Glomerular visceral epithelial cell (primary cell): ENCODE results near the gene SLC18A3.

Experiments used
- DNase-seq: peaks from one replicate; pipeline ENCODE4 v3.0.0-alpha.2; 2016; ENCODE audit errors: extremely low spot score

SLC18A3 gene

DNA sequence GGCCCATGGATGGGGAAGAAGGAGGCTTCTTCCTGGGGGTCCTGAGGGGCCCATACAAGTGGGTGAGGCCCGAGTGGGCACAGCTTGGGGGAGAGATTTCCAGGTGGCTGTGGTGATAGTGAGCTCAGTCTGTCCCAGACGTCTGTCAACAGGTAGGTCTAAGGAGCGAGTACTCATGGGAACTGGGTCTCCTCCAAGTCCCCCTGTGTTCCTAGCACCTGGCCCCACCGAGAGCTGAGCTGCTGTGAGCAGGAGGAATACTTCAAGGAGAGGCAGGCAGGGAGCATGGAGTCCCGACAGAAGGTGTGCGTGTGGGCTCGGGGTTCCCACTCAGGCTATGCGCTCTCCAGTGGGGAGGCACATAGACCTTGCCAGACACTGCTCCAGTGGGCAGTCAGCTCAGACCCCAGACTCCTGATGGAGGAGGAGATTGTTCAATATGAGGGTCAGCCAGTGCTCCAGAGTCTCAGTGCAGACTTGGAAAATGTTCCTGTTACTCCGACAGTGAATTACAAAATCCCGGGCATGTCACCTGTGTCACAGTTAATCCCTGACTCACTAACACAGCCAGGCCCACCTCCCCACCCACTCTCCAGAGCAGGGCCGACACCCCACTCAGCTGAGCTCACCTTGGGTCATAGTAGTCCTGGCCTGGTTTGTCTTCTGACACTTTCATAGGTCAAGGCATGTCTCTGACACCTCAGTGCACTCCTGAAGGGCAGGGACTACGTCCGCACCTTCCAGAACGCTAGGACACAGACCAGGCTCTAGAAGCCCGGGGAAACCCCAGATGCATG lies 41.1 kb downstream of the SLC18A3 start:
- no peak for DNase-seq

DNA sequence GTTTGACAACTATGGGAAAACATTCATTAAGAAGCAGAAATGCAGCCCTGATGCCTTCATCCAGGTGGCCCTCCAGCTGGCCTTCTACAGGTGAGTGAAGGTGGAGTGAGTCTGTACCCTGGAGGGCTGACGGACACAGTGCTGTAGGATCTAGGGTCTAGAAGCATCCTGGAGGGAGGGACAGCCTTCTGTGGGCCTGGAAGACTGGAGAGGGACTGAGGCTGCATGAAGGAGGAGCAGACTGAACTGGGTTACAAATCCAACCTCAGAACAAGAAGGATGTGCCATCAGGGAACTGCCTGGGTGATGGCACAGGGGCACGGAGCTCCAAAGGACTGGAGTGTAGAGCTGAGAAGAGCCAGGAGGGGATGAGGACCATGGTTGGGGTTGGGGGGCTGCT lies 41.8 kb downstream of the SLC18A3 start:
- DNase-seq: no peak

GRCh38 chr10:49652421-49653272 lies 42.5 kb downstream of the SLC18A3 start:
- no peak for DNase-seq

DNA sequence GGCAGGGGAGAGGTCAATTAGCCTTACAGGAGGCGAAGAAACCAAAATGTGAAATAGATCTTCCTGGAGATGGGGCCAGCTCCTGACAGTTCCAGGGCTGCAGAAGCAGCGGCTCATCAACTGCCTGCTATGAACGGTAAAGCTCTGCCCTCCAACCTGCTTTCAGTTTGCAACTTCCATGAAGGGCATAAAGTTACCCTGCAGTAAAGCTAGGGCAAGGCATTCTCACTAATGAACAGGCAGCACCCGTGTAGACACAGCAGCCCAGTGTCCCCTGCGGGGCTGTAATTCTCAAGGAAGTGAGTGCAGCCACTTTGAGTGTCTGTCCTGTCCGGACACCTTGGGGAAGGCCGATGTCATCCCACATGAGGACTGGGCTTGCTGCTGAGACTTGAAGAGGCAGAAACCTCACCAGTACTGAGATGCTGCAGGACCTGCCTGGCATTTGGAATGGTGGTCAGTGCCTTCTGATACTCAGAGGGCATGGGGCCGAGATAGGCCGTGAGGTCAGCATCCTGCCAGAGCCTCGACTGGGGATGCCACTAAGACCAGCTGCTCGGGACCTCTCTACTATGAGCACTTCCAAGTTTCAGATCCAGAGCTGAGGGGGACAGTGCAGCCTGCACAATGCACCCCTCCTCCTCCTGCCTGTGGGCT lies 43.3 kb downstream of the SLC18A3 start:
- no peak for DNase-seq

GRCh38 chr10:49654036-49654693 lies 44.1 kb downstream of the SLC18A3 start:
- no peak for DNase-seq

DNA sequence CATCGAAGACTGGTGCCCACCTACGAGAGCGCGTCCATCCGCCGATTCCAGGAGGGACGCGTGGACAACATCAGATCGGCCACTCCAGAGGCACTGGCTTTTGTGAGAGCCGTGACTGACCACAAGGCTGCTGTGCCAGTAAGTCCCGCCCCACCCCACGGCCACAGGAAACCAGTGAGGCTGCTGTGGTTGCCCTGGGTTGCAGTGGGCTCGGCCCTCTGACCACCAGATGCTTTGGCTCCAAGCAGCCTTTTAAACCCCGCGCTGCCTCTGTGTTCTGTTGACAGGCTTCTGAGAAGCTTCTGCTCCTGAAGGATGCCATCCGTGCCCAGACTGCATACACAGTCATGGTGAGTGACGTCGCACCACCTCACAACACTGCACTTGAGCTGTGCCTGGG lies 45.0 kb downstream of the SLC18A3 start:
- DNase-seq: no peak

DNA sequence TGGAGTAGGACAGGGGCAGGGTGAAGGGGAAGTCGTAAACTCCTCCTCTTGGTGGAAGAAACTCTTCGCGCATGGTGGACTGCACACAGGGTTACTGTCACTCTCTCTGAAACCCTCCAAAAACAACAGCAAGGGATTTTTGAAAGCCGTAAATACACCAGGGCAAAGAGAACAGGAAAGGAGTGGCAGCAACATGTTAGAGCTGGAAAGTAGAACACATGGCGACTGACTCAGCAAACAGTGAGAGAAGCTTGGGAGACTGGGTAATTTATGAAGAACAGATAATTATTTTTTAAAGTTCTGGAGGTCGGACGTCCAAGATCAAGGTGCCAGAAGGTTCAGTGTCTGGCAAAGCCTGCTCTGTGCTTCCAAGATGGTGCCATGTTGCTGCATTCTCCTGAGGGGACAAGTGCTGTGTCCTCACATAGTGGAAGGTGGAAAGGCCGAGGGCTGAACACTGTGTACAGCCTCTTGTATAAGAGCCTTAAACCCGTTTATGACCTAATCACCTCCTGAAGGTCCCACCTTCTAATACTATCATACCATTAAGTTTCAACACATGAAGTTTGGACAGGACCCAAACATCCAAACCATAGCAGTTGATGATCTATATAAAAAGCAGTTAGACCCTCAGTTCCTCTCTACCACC lies 46.9 kb downstream of the SLC18A3 start:
- DNase-seq: no peak

- DNase-seq: no peak
Measured at GRCh38 chr10:49657606-49658005, 47.5 kb downstream of the SLC18A3 start.

- no peak for DNase-seq
Measured at GRCh38 chr10:49661140-49661856, 51.2 kb downstream of the SLC18A3 start.
